ENCODE data around the gene CHPT1.
A peak's percentile ranks its signal among the peaks of the same experiment; 100 is the strongest.

Gene CHPT1

GRCh38 chr12:101740566-101740965 is 43.1 kb downstream of the CHPT1 start:
- POLR2A ChIA-PET: no interaction called here
- DNase-seq (ENCODE audit: low read depth, low spot score): no peak
- H3K4me3 ChIP-seq (ENCODE audit: low read depth, low read length): no peak overlapping the region
- CTCF ChIA-PET: no interaction called here
- no peak for TF ChIP-seq CTCF (IDR thresholded peaks at IDR 0.05; ENCODE audit: insufficient read depth, low read length, missing control alignments)

GRCh38 chr12:101740980-101741379 is 43.5 kb downstream of the CHPT1 start:
- no peak for DNase-seq (ENCODE audit: low read depth, low spot score)
- no peak for TF ChIP-seq CTCF (IDR thresholded peaks at IDR 0.05; ENCODE audit: insufficient read depth, low read length, missing control alignments)
- ChIA-PET CTCF (no interaction called here), POLR2A (no interaction called here)
- no peak overlapping the region for H3K4me3 ChIP-seq (ENCODE audit: low read depth, low read length)

- POLR2A ChIA-PET: no interaction called here
Measured at GRCh38 chr12:101743242-101743641, 45.8 kb downstream of the CHPT1 start.

GRCh38 chr12:101743724-101744472 is 46.5 kb downstream of the CHPT1 start:
- ChIA-PET POLR2A (no interaction called here), CTCF (no interaction called here)
- no peak for DNase-seq (ENCODE audit: low read depth, low spot score)
- TF ChIP-seq CTCF (IDR thresholded peaks at IDR 0.05; ENCODE audit: insufficient read depth, low read length, missing control alignments): no peak
- no peak overlapping the region for H3K4me3 ChIP-seq (ENCODE audit: low read depth, low read length)

More at GRCh38 chr12:101743242-101743641, 45.8 kb downstream of the CHPT1 start:
- H3K4me3 ChIP-seq (ENCODE audit: low read depth, low read length): no peak overlapping the region
- no peak for TF ChIP-seq CTCF (IDR thresholded peaks at IDR 0.05; ENCODE audit: insufficient read depth, low read length, missing control alignments)
- CTCF ChIA-PET: interaction anchor here (0.8 kb wide), 1 partner anchor 24 kb away, joined by 3 read pairs; no protein-coding TSS in a partner anchor
- DNase-seq (ENCODE audit: low read depth, low spot score): peak; percentile 7

GRCh38 chr12:101745481-101745880 is 48.0 kb downstream of the CHPT1 start:
- POLR2A ChIA-PET: no interaction called here
- H3K4me3 ChIP-seq (ENCODE audit: low read depth, low read length): no peak overlapping the region
- TF ChIP-seq CTCF (IDR thresholded peaks at IDR 0.05; ENCODE audit: insufficient read depth, low read length, missing control alignments): no peak
- CTCF ChIA-PET: interaction anchor here (1.5 to 2.4 kb wide), 3 partner anchors 11 to 28 kb away, joined by 4 to 13 read pairs (median 9); no protein-coding TSS in a partner anchor
- no peak for DNase-seq (ENCODE audit: low read depth, low spot score)

GRCh38 chr12:101746196-101746595 is 48.8 kb downstream of the CHPT1 start:
- no peak overlapping the region for H3K4me3 ChIP-seq (ENCODE audit: low read depth, low read length)
- ChIA-PET CTCF (interaction anchor here (1.5 to 2.4 kb wide), 4 partner anchors 10 to 28 kb away, joined by 3 to 13 read pairs (median 6); no protein-coding TSS in a partner anchor), POLR2A (no interaction called here)
- no peak for TF ChIP-seq CTCF (IDR thresholded peaks at IDR 0.05; ENCODE audit: insufficient read depth, low read length, missing control alignments)
- no peak for DNase-seq (ENCODE audit: low read depth, low spot score)

Measured in AG04449 (cell line).